Astrocyte of the spinal cord (primary cell): Measurements from ENCODE around the gene SREK1.
A peak's percentile ranks its signal among the peaks of the same experiment; 100 is the strongest.

Experiments
- DNase-seq: peaks from one replicate; pipeline ENCODE4 v3.0.0; 2011; ENCODE audit warnings: low read depth, low spot score
- H3K4me3 ChIP-seq: 2 replicates; pipeline ENCODE4 v1.5.1; 2011; ENCODE audit warnings: low read depth, mild to moderate bottlenecking, low read length, moderate library complexity
- in situ Hi-C: cut with HindIII; loops from 2 replicates; pipeline ENCODE4 v1.10.0; 2017; ENCODE audit warnings: low sequenced_read_pairs
- TF ChIP-seq, protein P1 (sequence below): IDR thresholded peaks from 2 replicates; pipeline ENCODE4 v1.5.1; 2012; ENCODE audit warnings: low read depth, mild to moderate bottlenecking, low read length, inconsistent platforms

The SREK1 gene, protein sequence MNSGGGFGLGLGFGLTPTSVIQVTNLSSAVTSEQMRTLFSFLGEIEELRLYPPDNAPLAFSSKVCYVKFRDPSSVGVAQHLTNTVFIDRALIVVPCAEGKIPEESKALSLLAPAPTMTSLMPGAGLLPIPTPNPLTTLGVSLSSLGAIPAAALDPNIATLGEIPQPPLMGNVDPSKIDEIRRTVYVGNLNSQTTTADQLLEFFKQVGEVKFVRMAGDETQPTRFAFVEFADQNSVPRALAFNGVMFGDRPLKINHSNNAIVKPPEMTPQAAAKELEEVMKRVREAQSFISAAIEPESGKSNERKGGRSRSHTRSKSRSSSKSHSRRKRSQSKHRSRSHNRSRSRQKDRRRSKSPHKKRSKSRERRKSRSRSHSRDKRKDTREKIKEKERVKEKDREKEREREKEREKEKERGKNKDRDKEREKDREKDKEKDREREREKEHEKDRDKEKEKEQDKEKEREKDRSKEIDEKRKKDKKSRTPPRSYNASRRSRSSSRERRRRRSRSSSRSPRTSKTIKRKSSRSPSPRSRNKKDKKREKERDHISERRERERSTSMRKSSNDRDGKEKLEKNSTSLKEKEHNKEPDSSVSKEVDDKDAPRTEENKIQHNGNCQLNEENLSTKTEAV

GRCh38 chr5:66144074-66144833 is at the start of gene SREK1:
TSS of gene SREK1 (plus strand) at chr5:66144300. CDS start at chr5:66144377, 77 bp downstream.
- TF ChIP-seq, protein P1, sequence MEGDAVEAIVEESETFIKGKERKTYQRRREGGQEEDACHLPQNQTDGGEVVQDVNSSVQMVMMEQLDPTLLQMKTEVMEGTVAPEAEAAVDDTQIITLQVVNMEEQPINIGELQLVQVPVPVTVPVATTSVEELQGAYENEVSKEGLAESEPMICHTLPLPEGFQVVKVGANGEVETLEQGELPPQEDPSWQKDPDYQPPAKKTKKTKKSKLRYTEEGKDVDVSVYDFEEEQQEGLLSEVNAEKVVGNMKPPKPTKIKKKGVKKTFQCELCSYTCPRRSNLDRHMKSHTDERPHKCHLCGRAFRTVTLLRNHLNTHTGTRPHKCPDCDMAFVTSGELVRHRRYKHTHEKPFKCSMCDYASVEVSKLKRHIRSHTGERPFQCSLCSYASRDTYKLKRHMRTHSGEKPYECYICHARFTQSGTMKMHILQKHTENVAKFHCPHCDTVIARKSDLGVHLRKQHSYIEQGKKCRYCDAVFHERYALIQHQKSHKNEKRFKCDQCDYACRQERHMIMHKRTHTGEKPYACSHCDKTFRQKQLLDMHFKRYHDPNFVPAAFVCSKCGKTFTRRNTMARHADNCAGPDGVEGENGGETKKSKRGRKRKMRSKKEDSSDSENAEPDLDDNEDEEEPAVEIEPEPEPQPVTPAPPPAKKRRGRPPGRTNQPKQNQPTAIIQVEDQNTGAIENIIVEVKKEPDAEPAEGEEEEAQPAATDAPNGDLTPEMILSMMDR: no peak
- in situ Hi-C loops: no loop called here
- DNase-seq: peak; percentile 96
- H3K4me3 ChIP-seq: peak within 1 kb of the TSS; percentile 95

GRCh38 chr5:66100851-66101250 is 43.2 kb upstream of the SREK1 start:
- in situ Hi-C loops: no loop called here
- H3K4me3 ChIP-seq: no peak overlapping the region
- TF ChIP-seq, protein P1: no peak
- DNase-seq: no peak

- in situ Hi-C loops: no loop called here
- peak; percentile 57 for DNase-seq
Measured at GRCh38 chr5:66113160-66113559, 30.9 kb upstream of the SREK1 start.

DNA sequence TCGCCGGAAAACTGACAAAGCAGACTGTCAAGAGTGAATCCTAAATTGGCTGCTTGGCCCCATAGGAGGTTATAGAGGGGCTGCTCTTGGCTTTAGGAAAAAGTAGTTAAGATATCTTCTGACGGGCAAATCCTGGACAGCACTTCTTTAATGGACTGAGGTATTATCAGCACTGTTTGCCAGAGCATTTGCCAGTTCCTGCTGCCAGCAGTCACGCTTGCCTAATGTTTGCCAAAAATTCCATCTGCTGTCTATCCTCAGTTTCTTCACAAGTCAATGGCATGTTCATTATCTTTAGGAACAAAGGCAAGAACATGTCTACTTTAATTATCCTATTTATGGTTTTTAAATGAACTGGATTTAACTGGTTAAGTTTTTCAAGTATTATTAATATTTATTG is 25.8 kb upstream of the SREK1 start:
- in situ Hi-C loops: no loop called here
- TF ChIP-seq, protein P1: no peak
- no peak overlapping the region for H3K4me3 ChIP-seq
- no peak for DNase-seq

More at GRCh38 chr5:66113160-66113559, 30.9 kb upstream of the SREK1 start:
- H3K4me3 ChIP-seq: no peak overlapping the region
- TF ChIP-seq, protein P1: no peak

- no peak for DNase-seq
- TF ChIP-seq, protein P1: no peak
- H3K4me3 ChIP-seq: no peak overlapping the region
- in situ Hi-C loops: no loop called here
Measured at GRCh38 chr5:66122379-66123034, 21.6 kb upstream of the SREK1 start.

- in situ Hi-C loops: no loop called here
- no peak overlapping the region for H3K4me3 ChIP-seq
- DNase-seq: no peak
- TF ChIP-seq, protein P1: no peak
Measured at GRCh38 chr5:66129144-66129543, 15.0 kb upstream of the SREK1 start.
